Ovary (tissue), 9 donors: ENCODE data around the gene MRAP2. TPM values are rescaled to one million over a fixed set of nuclear protein-coding genes. Genes with fewer than 3 reads are reported as not detected.
A peak's percentile ranks its signal among the peaks of the same experiment; 100 is the strongest.

Experiments used
- DNase-seq, 5 donors: peaks; one replicate each; pipeline ENCODE4 v3.0.0-alpha.2; 2019 to 2020
- H3K27ac ChIP-seq, 2 donors: fragments of 200-600 bp; one replicate each; pipeline versions ENCODE4 v1.5.1 to v1.8.0; 2019 to 2022
- H3K27me3 ChIP-seq: fragments of 200-600 bp; one replicate; pipeline ENCODE4 v1.8.0; 2022
- H3K36me3 ChIP-seq: fragments of 200-600 bp; sonication (generic); one replicate; pipeline ENCODE4 v1.5.1; 2019
- H3K4me1 ChIP-seq: one replicate; pipeline ENCODE4 v1.8.1; 2013; ENCODE audit warnings: mild to moderate bottlenecking, moderate library complexity; ENCODE audit not compliant: insufficient read depth
- H3K4me3 ChIP-seq: fragments of 200-600 bp; sonication (generic); one replicate; pipeline ENCODE4 v1.5.1; 2017
- H3K9me3 ChIP-seq, 2 donors: fragments of 200-600 bp in 1 of 2; sonication (generic) in 1 of 2; one replicate each; pipeline versions ENCODE4 v1.5.1 to v1.8.1; 2013 to 2019; ENCODE audit warnings: mild to moderate bottlenecking in 1 of 2, moderate library complexity in 1 of 2
- EP300 ChIP-seq: sonication (generic); formaldehyde crosslinking; IDR thresholded peaks from one replicate; pipeline ENCODE4 v1.6.1; 2017; ENCODE audit warnings: antibody characterized with exemption
- POLR2A ChIP-seq: fragments of 450-650 bp; IDR thresholded peaks from one replicate; pipeline ENCODE4 v1.6.1; 2017; ENCODE audit warnings: antibody characterized with exemption, mild to moderate bottlenecking, moderate library complexity
- WGBS, 3 donors: extraction: QIAGEN DNeasy Blood & Tissue Kit in 1 of 3; methylation state at CpG; one replicate each; pipeline versions ENCODE4 v1.1.5 to v1.1.7; 2013 to 2017; 5-methylcytosine and 5-hydroxymethylcytosine counted together
- intact Hi-C, 4 donors: fragments of 100-400 bp; cut with DNase I; formaldehyde crosslinking; loops; one replicate each; pipeline versions ENCODE4 v1.11.0 to v1.15.1; 2022 to 2023
- polyA plus RNA-seq, 2 donors: library from polyadenylated mRNA; stranded (reverse); fragments of 200-250 nt in 1 of 2; fragments of 350-450 nt in 1 of 2; fragmentation: Illumina TruSeq in 1 of 2; extraction: RNeasy Lipid Tissue Mini Kit (QIAGEN cat#74804) in 1 of 2; gene quantifications; one replicate each; pipeline ENCODE4 v1.2.3, GENCODE V29; 2013 to 2014
- total RNA-seq, 7 donors: library from RNA; depleted of rRNA in 2 of 7; stranded (reverse); fragments of >200 nt in 2 of 7; fragmentation: NEBNext Ultra II Directional in 3 of 7; extraction: Animal tissue kit (Norgen Biotek cat#: 25700) in 3 of 7; gene quantifications; one replicate each; pipeline versions ENCODE4 v1.1.0 to v1.2.4, GENCODE V29; 2016 to 2023
- TF ChIP-seq, protein P1 (sequence below), 3 donors: fragments of 450-650 bp in 2 of 3; fragments of 200-600 bp in 1 of 3; IDR thresholded peaks; one replicate each; pipeline versions ENCODE4 v1.5.1 to v1.8.0; 2016 to 2022; ENCODE audit warnings: antibody characterized with exemption in 3 of 3, mild to moderate bottlenecking in 1 of 3
- donor health status: DM: no; HTN: no; CAD: no; lungs with moderate emphysema.
- donor health status: DM: no; HTN: no; CAD: no.
- donor health status: Bipolar disorder and iron deficiency.
- donor health status: DM: yes; HTN: yes; CAD: no.
- donor health status: DM: no; HTN: no; CAD: no.
- donor health status: DM: yes; HTN: yes; CAD: no.

Gene MRAP2
- total and polyA plus RNA-seq, 9 donors = 0.20 to 4.7 (median 1.2) TPM

DNA sequence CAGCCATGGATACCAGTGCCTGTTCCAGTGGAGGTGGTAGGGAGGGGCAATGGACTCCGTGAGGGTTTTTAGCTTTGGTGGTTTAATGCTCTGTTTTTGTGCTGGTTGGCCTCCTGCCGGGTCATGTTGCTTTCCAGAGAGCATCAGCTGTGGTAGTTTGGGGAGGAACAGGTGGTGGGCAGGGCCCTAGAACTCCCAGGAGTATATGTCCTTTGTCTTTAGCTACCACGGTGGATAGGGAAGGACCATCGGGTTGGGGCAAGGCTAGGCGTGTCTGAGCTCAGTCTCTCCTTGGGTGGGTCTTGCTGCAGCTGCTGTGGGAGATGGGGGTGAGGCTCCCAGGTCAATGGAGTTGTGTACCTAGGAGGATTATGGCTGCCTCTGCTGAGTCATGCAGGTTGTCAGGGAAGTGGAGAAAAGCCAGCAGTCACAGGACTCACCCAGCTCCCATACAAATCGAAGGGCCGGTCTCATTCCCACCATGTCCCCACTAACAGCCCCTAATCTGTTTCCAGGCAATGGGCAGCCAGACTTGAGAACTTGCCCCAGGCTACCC lies 38.9 kb downstream of the MRAP2 start:
- no peaks in the 10 kb centered on the region for H3K27me3 ChIP-seq
- intact Hi-C loops = no loop called here
- H3K4me1 ChIP-seq = no peaks in the 10 kb centered on the region
- H3K4me3 ChIP-seq = no peak overlapping the region
- no peaks in the 10 kb centered on the region for H3K36me3 ChIP-seq
- WGBS, 3 donors = 91 to 95% (median 95%) methylated on average over 7 of the region's 7 CpGs
- no peak overlapping the region for H3K27ac ChIP-seq
- H3K9me3 ChIP-seq = no peaks in the 10 kb centered on the region
- no peak for DNase-seq
- TF ChIP-seq POLR2A = no peak

- Histone ChIP-seq H3K4me3 (no peak overlapping the region), H3K27ac (no peak overlapping the region), H3K9me3 (no peaks in the 10 kb centered on the region), H3K27me3 (no peaks in the 10 kb centered on the region), H3K4me1 (no peaks in the 10 kb centered on the region), H3K36me3 (no peaks in the 10 kb centered on the region)
- DNase-seq = peak in 2 of 5 donors; percentile 18 to 21
- intact Hi-C loops = no loop called here
- TF ChIP-seq, protein P1, sequence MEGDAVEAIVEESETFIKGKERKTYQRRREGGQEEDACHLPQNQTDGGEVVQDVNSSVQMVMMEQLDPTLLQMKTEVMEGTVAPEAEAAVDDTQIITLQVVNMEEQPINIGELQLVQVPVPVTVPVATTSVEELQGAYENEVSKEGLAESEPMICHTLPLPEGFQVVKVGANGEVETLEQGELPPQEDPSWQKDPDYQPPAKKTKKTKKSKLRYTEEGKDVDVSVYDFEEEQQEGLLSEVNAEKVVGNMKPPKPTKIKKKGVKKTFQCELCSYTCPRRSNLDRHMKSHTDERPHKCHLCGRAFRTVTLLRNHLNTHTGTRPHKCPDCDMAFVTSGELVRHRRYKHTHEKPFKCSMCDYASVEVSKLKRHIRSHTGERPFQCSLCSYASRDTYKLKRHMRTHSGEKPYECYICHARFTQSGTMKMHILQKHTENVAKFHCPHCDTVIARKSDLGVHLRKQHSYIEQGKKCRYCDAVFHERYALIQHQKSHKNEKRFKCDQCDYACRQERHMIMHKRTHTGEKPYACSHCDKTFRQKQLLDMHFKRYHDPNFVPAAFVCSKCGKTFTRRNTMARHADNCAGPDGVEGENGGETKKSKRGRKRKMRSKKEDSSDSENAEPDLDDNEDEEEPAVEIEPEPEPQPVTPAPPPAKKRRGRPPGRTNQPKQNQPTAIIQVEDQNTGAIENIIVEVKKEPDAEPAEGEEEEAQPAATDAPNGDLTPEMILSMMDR (IDR thresholded peaks at IDR 0.05) = no peak
- TF ChIP-seq POLR2A (no peak), EP300 (no peak)
- WGBS, 3 donors = 25 to 27% (median 25%) methylated on average over 6 of the region's 6 CpGs
These were observed 41.6 kb downstream of the MRAP2 start for GRCh38 chr6:84074988-84075781.

- no peaks in the 10 kb centered on the region for H3K9me3 ChIP-seq
- intact Hi-C loops = no loop called here
- WGBS, 3 donors = 80 to 92% (median 87%) methylated on average over 2 of the region's 2 CpGs
- H3K4me3 ChIP-seq = no peak overlapping the region
- no peak for DNase-seq
- no peaks in the 10 kb centered on the region for H3K4me1 ChIP-seq
- H3K27ac ChIP-seq = no peak overlapping the region
- H3K27me3 ChIP-seq = no peaks in the 10 kb centered on the region
- TF ChIP-seq EP300 = no peak
- TF ChIP-seq POLR2A = no peak
- TF ChIP-seq, protein P1 (IDR thresholded peaks at IDR 0.05) = no peak
- no peaks in the 10 kb centered on the region for H3K36me3 ChIP-seq
These were observed 44.1 kb downstream of the MRAP2 start for GRCh38 chr6:84077645-84078044.

GRCh38 chr6:84078335-84078734 lies 44.8 kb downstream of the MRAP2 start:
- intact Hi-C loops = no loop called here
- H3K4me1 ChIP-seq = no peaks in the 10 kb centered on the region
- H3K27me3 ChIP-seq = no peaks in the 10 kb centered on the region
- H3K4me3 ChIP-seq = no peak overlapping the region
- TF ChIP-seq, protein P1 (IDR thresholded peaks at IDR 0.05) = no peak
- no peak for TF ChIP-seq EP300
- no peak for TF ChIP-seq POLR2A
- H3K36me3 ChIP-seq = no peaks in the 10 kb centered on the region
- WGBS, 3 donors = 24 to 55% (median 52%) methylated on average over 1 of the region's 1 CpG
- no peak for DNase-seq
- H3K27ac ChIP-seq = no peak overlapping the region
- H3K9me3 ChIP-seq = no peaks in the 10 kb centered on the region

- no peaks in the 10 kb centered on the region for H3K4me1 ChIP-seq
- no peaks in the 10 kb centered on the region for H3K9me3 ChIP-seq
- no peak for DNase-seq
- no peak for TF ChIP-seq POLR2A
- TF ChIP-seq, protein P1 (IDR thresholded peaks at IDR 0.05) = no peak
- no peak for TF ChIP-seq EP300
- H3K36me3 ChIP-seq = no peaks in the 10 kb centered on the region
- no peaks in the 10 kb centered on the region for H3K27me3 ChIP-seq
- no peak overlapping the region for H3K4me3 ChIP-seq
- no peak overlapping the region for H3K27ac ChIP-seq
- 83 to 93% (median 90%) methylated on average over 2 of the region's 2 CpGs for WGBS, 3 donors
- intact Hi-C loops = no loop called here
These were observed 47.6 kb downstream of the MRAP2 start for GRCh38 chr6:84081222-84081621.
